Measurements from ENCODE around the gene NEUROG1.

NEUROG1 gene

GRCh38 chr5:135564331-135564730 is 28.6 kb upstream of the NEUROG1 start:
- DNase-seq (ENCODE audit: low read depth, low spot score) = no peak

GRCh38 chr5:135561266-135561665 is 25.5 kb upstream of the NEUROG1 start:
- DNase-seq (ENCODE audit: low read depth, low spot score) = no peak

DNA sequence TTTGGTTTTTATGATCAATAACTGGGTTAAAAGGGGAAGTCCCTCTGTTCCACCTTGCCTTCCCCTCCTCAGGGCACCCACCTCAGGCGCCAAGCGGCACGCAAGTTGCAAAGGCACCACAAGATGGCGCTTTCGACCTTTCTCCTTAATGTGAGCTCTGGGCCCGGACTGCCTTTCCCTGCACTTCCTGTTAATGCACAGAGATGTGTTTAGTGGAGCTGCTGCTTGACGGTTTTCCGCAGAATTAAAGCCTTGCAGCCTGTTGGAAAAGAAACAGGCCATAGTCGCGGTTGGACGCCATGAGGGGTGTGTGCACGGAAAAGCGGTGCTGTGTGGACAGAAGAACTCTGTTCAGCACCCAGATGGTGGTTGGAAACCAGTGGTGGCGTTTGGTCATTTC is 25.1 kb upstream of the NEUROG1 start:
- DNase-seq (ENCODE audit: low read depth, low spot score) = peak; percentile 92

GRCh38 chr5:135559354-135559753 is 23.6 kb upstream of the NEUROG1 start:
- DNase-seq (ENCODE audit: low read depth, low spot score) = peak; percentile 49

- DNase-seq (ENCODE audit: low read depth, low spot score) = no peak
Observed at GRCh38 chr5:135557076-135557838, 21.5 kb upstream of the NEUROG1 start.

GRCh38 chr5:135556620-135557019 is 20.9 kb upstream of the NEUROG1 start:
- no peak for DNase-seq (ENCODE audit: low read depth, low spot score)

DNA sequence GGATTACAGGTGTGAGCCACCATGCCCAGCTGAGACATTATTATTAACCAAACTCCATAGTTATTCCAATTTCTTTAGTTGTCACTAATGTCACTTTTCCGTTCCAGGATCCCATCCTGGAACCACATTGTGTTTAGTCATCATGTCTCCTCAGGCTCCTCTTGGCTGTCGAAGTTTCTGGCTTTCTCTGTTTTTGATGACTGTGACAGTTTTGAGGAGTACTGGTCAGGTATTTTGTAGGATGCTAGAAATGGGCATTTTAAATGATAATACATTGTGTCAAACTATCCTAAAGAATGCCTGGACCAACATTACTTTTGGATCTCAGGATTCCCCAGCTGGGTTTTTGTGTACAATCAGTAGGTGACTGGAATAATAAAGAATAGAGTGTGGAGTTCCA is 19.8 kb upstream of the NEUROG1 start:
- no peak for DNase-seq (ENCODE audit: low read depth, low spot score)

DNA sequence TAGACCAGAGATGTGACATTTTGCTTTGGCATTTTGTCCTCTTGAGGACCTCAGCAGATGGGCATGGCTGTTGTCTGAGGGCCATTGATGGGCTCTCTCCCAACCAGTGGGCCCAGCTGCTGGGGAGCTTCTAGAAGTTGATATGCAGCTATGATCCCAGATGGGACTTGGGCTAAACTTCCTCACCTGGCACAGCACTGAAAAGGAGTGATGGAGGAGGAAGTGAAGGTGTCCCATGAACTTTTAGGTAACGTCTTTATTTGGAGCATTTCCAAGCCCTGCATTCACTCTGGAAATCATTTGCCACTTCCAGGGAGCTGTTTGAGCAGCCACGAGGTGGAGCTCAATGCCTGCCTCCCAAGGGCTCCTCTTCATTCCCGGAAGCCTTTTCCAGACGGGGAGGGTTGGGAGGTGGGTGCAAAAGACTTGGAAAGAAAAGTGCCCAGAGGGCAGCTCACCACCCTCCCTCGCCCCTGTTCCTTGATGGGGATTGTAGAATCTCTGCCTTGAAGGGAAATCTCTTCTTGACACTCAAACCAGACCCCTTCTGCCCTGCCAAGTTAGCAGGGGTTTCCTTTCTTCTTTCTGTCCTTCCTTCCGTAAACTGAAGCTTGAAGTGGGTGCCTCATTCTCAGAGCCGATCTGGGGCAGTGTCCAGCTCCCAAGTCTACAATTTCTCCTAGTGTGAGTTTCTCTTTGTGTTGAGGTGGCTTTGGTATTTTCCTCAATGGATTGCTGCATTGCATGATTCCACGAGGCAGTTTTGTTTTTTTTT is 18.1 kb upstream of the NEUROG1 start:
- peak; percentile 80 for DNase-seq (ENCODE audit: low read depth, low spot score)

- DNase-seq (ENCODE audit: low read depth, low spot score) = peak; percentile 82
Observed at GRCh38 chr5:135551593-135552447, 16.1 kb upstream of the NEUROG1 start.

- no peak for DNase-seq (ENCODE audit: low read depth, low spot score)
Observed at GRCh38 chr5:135549413-135549812, 13.6 kb upstream of the NEUROG1 start.

- DNase-seq (ENCODE audit: low read depth, low spot score) = no peak
Observed at GRCh38 chr5:135547590-135548254, 12.0 kb upstream of the NEUROG1 start.

- no peak for DNase-seq (ENCODE audit: low read depth, low spot score)
Observed at GRCh38 chr5:135546912-135547311, 11.1 kb upstream of the NEUROG1 start.

DNA sequence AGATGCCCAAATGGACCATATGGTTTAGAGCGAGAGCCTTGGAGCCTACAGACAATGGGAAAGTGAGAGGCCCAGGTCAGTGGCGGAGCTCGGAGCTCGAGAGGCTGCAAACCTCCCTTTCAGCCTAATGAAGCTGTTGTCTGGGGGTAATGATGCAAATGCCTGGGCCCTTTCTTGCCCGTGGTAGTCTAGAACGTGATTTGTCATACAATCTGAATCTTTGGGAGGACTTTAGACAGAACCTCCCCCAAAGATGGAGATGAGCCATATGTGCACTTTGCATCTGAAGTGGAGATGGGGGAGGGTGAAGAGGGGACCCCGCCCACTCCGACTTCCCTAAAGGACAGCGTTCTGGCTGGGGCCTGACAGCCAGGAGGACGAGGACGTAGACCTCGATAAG is 10.3 kb upstream of the NEUROG1 start:
- peak; percentile 48 for DNase-seq (ENCODE audit: low read depth, low spot score)

- peak; percentile 90 for DNase-seq (ENCODE audit: low read depth, low spot score)
Observed at GRCh38 chr5:135545099-135545498, 9.3 kb upstream of the NEUROG1 start.

DNA sequence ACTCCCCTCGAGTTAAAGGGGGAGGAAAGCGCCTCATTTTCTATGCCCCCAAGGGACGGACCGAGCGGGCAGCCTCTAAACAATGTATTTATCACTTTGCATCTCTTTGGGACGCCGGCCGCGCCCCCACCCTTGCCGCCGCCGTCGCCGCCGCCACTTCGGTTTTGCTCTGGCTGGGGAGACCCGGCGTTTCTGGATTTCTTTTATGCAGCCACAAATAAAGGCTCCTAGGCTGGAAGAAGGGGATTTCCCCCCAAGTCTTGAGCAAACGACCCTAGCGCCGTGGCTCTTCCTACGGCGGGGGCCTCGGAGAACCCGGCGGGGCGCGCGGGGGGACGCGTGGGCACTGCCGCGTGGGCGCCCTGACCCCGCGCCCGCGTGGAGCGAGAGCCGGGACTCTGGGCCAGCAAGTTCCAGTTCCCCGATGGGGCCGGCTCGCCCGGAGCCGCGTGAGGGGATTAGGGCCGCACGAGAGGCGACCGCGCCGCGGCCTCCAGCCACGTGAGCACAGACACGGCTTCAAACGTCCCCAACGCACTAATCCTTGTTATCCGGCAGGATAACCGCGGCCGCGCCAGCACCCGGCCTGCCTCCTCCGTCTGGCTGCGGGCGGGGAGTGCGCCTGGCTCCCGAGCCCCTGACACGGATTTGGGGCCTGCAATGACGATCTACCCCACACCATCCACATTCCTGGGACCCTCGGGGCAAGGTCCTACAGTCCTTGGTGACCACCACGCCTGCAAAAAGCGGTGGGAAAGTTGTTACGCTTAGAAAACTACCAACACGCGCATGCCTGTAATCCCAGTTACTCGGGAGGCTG is 7.9 kb upstream of the NEUROG1 start:
- DNase-seq (ENCODE audit: low read depth, low spot score) = peak; percentile 77

DNA sequence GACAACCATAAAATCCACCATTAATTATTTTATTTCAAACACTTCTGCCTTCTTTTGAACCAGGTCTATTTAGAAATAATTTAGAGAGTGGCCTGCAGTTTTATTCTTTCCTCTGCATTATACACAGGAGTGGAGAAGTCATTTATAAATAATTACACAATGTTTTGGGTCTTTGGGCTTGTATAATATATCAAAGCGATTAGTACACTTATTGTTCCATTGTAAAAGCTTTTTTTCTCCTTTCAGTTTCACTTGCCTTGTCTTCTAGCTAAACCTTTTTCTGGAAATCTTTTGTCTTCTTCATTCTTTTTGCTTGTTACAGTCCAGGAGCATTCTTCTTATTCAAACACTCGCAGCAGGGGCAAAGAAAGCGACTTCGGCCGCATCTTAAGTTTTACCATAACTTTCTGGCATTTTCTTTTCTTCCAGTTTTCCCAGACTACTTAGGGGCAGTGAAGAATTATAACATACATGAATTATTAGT is 7.3 kb upstream of the NEUROG1 start:
- no peak for DNase-seq (ENCODE audit: low read depth, low spot score)

DNA sequence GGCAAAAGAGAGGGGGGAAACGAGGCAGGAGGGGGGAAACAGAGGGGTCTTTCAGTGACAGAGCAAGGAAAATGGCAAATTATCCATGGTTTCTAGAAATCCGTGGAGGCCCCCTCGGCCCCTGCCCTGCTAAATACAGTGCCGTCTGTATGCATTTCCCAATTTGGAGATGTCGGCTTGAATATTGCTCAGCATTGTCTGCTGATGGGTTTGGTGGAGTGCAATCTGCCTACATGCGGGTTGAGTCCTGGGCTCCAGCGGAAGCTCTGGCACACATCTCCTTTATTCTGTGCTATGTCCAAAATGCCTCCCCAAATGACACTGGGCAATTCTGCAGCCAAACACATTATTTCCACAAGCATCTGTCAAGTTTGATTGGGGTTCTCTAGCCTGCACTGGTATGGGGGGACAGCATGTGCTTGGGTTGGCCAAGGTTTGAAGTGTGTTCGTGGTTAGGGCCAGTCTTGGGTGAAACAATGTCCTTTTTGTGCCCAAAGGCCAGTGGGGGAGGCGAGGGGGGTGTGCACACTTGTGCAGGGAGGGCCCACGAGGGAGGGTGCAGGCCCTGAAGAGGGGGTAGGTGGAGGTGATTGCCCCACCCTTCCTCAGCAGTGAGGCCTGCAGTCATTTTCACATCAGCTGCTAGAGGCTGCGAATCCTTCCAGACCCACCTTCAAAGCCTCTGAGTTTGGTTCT is 6.2 kb upstream of the NEUROG1 start:
- no peak for DNase-seq (ENCODE audit: low read depth, low spot score)

- DNase-seq (ENCODE audit: low read depth, low spot score) = no peak
Observed at GRCh38 chr5:135539430-135540005, 3.8 kb upstream of the NEUROG1 start.

DNA sequence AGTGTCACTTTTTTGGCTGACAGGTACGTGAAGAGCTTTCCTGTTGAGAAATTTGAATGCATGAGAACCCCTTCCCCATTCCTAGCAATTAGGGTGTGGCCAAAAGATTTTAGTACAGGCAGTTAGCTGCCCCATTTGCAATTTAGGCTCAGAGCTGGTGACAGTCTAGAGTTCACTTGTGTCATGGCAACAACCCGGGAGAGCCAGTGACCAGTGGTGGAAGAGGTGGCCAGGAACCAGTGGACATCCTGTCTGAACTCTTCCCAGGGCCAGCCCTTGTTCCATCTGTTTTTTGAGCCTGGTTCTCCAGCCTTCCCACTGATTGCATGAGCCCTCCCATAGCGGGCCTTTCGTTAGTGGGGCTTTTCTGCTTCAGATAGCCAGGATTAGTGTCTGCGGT is 2.5 kb upstream of the NEUROG1 start:
- no peak for DNase-seq (ENCODE audit: low read depth, low spot score)

DNA sequence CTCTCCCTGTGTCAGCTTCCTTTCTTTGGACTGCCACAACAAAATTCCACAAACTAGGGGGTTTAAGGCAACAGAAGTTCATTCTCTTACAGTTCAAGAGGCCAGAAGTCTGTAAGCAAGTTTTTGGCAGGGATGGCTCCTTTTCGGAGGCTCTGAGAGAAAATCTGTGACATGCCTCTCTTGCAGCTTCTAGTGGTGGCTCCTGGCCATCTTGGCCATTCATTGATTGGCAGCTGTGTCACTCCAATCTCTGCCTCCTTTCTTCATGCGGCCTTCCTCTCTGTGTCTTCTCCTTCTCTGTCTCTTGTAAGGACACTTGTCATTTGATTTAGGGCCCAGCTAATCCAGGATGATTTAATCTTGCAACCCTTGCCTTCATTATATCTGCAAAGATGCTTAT is 2.0 kb upstream of the NEUROG1 start:
- DNase-seq (ENCODE audit: low read depth, low spot score) = no peak

Data from ELF-1 (cell line).